ENCODE measurements around the gene GOSR2.

Gene GOSR2

DNA sequence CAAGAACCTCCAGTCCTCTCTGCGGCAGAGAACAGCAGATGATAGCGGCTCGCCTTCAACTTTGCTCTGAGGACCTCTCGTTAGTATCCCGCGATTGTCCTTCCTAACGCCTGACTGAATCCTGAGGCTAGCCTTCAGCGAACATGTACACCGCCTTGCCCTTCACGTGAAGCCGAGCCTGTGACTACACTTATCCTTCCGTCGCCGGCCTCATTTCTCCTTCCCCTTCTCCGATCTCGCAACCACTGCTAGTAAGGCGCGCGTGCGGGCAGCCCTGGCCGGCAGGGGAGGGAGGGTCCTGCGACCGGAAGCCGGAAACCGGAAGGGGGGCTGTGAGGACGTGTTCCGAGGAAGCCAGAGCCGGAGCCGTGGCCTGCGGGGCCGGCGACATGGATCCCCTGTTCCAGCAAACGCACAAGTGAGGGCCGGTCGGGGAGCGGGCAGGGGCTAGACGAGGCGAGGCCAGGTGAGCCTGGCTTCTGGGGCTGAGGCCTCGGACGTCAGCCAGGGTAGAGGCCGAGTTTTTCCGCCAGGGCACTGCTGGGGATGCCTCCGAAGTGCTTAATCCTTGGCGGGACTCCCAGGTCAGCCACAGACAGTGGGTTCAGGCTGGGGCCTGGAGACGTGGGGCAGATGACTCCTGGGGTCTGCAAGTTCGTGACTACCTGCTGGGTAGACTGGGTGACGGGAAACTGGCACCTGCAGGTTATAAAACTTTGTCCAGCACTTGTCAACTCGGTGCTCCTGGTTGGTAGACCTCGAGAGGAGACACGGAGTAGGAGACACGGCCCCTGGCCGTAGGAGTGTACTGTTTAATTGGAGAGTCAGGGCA, at the start of gene GOSR2:
GOSR2 (plus strand) TSS at position 357 of the 832 bp plus-strand sequence; CDS start at position 390, 33 bp downstream.
- Histone ChIP-seq H3K4me2 (ENCODE audit: low read depth, low read length, poor library complexity, severe bottlenecking) (peak within 1 kb of the TSS; percentile 84), H3K9ac (ENCODE audit: low read depth, low read length, poor library complexity, severe bottlenecking) (peak within 1 kb of the TSS; percentile 92), H3K9me3 (ENCODE audit: insufficient read depth, low read depth, low read length) (no peaks in the 10 kb centered on the region), H3K79me2 (ENCODE audit: insufficient read depth, low read length) (peaks cover 52% of the 10 kb centered on the region), H3K4me1 (ENCODE audit: insufficient read depth, low read length, poor library complexity, severe bottlenecking) (peaks cover 56% of the 10 kb centered on the region), H3K9me2 (replicated peaks; ENCODE audit: low read depth, low read length) (no peaks in the 10 kb centered on the region), H4K20me1 (ENCODE audit: insufficient read depth, low read length, poor library complexity, severe bottlenecking) (peaks cover 29% of the 10 kb centered on the region), H3K27me3 (ENCODE audit: insufficient read depth, low read length, poor library complexity, severe bottlenecking) (peaks cover 4% of the 10 kb centered on the region), H2AFZ (ENCODE audit: low read length) (peak within 1 kb of the TSS; percentile 73), H3K4me3 (ENCODE audit: low read length, poor library complexity, severe bottlenecking) (peak within 1 kb of the TSS; percentile 99), H3K36me3 (ENCODE audit: insufficient read depth, low read length) (no peaks in the 10 kb centered on the region), H3F3A (ENCODE audit: low read depth) (peaks cover 2% of the 10 kb centered on the region; the same call in 1 of the 2 replicates)
- TF ChIP-seq EZH2phosphoT487 (IDR thresholded peaks at IDR 0.05; ENCODE audit: borderline replicate concordance), result no peak
- TF ChIP-seq, protein P1, sequence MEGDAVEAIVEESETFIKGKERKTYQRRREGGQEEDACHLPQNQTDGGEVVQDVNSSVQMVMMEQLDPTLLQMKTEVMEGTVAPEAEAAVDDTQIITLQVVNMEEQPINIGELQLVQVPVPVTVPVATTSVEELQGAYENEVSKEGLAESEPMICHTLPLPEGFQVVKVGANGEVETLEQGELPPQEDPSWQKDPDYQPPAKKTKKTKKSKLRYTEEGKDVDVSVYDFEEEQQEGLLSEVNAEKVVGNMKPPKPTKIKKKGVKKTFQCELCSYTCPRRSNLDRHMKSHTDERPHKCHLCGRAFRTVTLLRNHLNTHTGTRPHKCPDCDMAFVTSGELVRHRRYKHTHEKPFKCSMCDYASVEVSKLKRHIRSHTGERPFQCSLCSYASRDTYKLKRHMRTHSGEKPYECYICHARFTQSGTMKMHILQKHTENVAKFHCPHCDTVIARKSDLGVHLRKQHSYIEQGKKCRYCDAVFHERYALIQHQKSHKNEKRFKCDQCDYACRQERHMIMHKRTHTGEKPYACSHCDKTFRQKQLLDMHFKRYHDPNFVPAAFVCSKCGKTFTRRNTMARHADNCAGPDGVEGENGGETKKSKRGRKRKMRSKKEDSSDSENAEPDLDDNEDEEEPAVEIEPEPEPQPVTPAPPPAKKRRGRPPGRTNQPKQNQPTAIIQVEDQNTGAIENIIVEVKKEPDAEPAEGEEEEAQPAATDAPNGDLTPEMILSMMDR (conservative IDR thresholded peaks at IDR 0.05; ENCODE audit: low read length), result no peak

DNA sequence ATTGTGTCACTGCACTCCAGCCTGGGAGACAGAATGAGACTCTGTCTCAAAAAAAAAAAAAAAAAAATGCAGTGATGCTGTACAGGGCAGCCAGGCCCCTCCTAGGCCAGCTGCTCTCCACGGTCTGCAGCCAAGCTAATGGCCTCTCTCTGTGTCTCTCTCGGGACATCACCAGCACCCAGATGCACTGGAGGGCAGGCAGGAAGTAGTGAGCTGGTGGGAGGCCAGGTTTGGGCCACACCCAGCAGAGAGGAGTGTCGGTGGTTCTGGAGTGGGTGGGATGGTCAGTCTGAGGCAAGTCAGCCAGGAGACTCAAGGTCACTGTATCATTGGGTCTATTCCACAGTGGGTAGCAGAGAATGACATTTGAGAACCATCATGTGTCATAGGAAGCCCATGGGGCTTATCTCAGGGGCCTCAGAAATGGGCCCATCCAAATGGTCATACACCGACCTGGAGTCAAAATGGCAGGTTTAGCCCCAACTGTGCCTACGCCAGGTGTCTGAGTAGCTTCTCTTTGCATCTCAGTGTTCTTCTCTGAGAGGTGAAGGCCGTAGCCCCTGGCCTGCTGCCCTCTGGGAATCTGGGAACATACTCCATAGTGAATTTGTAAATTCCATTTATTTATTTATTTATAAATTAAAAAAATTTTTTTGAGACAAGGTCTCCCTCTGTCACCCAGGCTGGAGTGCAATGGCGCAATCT, 48.9 kb upstream of the GOSR2 start:
- H3K4me2 ChIP-seq (ENCODE audit: low read depth, low read length, poor library complexity, severe bottlenecking), result no peak overlapping the region

DNA sequence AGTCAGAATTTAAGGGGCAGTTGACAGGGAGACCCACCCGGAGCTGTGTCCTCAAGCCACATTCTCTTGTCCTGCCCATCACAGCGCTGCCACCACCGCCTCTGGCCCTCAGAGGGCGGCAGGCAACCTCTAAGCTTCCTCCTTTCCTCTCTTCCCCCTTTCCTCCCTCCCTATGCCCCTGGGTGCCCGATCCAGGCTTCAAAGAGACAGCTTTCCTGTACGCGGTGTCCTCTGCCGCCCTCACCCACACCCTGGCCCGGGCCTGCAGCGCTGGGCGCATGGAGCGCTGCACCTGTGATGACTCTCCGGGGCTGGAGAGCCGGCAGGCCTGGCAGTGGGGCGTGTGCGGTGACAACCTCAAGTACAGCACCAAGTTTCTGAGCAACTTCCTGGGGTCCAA, 48.1 kb upstream of the GOSR2 start:
- Histone ChIP-seq H2AFZ (ENCODE audit: low read length) (no peak overlapping the region), H3K36me3 (ENCODE audit: insufficient read depth, low read length) (no peaks in the 10 kb centered on the region), H4K20me1 (ENCODE audit: insufficient read depth, low read length, poor library complexity, severe bottlenecking) (no peaks in the 10 kb centered on the region), H3F3A (ENCODE audit: low read depth) (no peaks in the 10 kb centered on the region), H3K4me1 (ENCODE audit: insufficient read depth, low read length, poor library complexity, severe bottlenecking) (peaks cover 18% of the 10 kb centered on the region), H3K9me2 (replicated peaks; ENCODE audit: low read depth, low read length) (no peaks in the 10 kb centered on the region), H3K27me3 (ENCODE audit: insufficient read depth, low read length, poor library complexity, severe bottlenecking) (no peaks in the 10 kb centered on the region), H3K4me3 (ENCODE audit: low read length, poor library complexity, severe bottlenecking) (no peak overlapping the region), H3K79me2 (ENCODE audit: insufficient read depth, low read length) (no peaks in the 10 kb centered on the region), H3K9ac (ENCODE audit: low read depth, low read length, poor library complexity, severe bottlenecking) (no peak overlapping the region), H3K4me2 (ENCODE audit: low read depth, low read length, poor library complexity, severe bottlenecking) (no peak overlapping the region), H3K9me3 (ENCODE audit: insufficient read depth, low read depth, low read length) (no peaks in the 10 kb centered on the region)
- no peak for TF ChIP-seq EZH2phosphoT487 (IDR thresholded peaks at IDR 0.05; ENCODE audit: borderline replicate concordance)
- TF ChIP-seq, protein P1 (conservative IDR thresholded peaks at IDR 0.05; ENCODE audit: low read length), result no peak

More for the DNA sequence above, 48.9 kb upstream of the GOSR2 start:
- H3K9me3 ChIP-seq (ENCODE audit: insufficient read depth, low read depth, low read length), result no peaks in the 10 kb centered on the region
- no peaks in the 10 kb centered on the region for H3K9me2 ChIP-seq (replicated peaks; ENCODE audit: low read depth, low read length)
- H3K4me3 ChIP-seq (ENCODE audit: low read length, poor library complexity, severe bottlenecking), result no peak overlapping the region
- no peaks in the 10 kb centered on the region for H3K36me3 ChIP-seq (ENCODE audit: insufficient read depth, low read length)
- peaks cover 18% of the 10 kb centered on the region for H3K4me1 ChIP-seq (ENCODE audit: insufficient read depth, low read length, poor library complexity, severe bottlenecking)
- H4K20me1 ChIP-seq (ENCODE audit: insufficient read depth, low read length, poor library complexity, severe bottlenecking), result no peaks in the 10 kb centered on the region
- TF ChIP-seq EZH2phosphoT487 (IDR thresholded peaks at IDR 0.05; ENCODE audit: borderline replicate concordance), result no peak
- TF ChIP-seq, protein P1 (conservative IDR thresholded peaks at IDR 0.05; ENCODE audit: low read length), result no peak
- no peaks in the 10 kb centered on the region for H3K27me3 ChIP-seq (ENCODE audit: insufficient read depth, low read length, poor library complexity, severe bottlenecking)
- no peaks in the 10 kb centered on the region for H3K79me2 ChIP-seq (ENCODE audit: insufficient read depth, low read length)
- no peak overlapping the region for H2AFZ ChIP-seq (ENCODE audit: low read length)
- H3K9ac ChIP-seq (ENCODE audit: low read depth, low read length, poor library complexity, severe bottlenecking), result no peak overlapping the region
- H3F3A ChIP-seq (ENCODE audit: low read depth), result no peaks in the 10 kb centered on the region
